ENCODE data around the gene MX2.

MX2 gene

GRCh38 chr21:41326414-41327080 lies 35.3 kb upstream of the MX2 start:
- Histone ChIP-seq H2AFZ (ENCODE audit: low read length) (no peak overlapping the region), H4K20me1 (ENCODE audit: insufficient read depth, low read length) (no peaks in the 10 kb centered on the region), H3F3A (ENCODE audit: insufficient read depth, low read length) (no peaks in the 10 kb centered on the region; the same call in 1 of the 2 replicates), H3K9me2 (replicated peaks; ENCODE audit: insufficient read depth, low read length) (no peaks in the 10 kb centered on the region), H3K36me3 (replicated peaks; ENCODE audit: insufficient read depth, low read length) (no peaks in the 10 kb centered on the region), H3K27ac (ENCODE audit: low read length) (no peak overlapping the region), H3K9ac (ENCODE audit: low read length) (no peak overlapping the region), H3K9me3 (replicated peaks; ENCODE audit: insufficient read depth, low read length) (no peaks in the 10 kb centered on the region), H3K4me2 (ENCODE audit: low read depth, low read length) (no peak overlapping the region), H3K4me1 (ENCODE audit: low read length) (peaks cover 9% of the 10 kb centered on the region), H3K4me3 (ENCODE audit: low read length) (no peak overlapping the region), H3K79me2 (ENCODE audit: low read length) (no peaks in the 10 kb centered on the region), H3K27me3 (replicated peaks; ENCODE audit: insufficient read depth, low read length) (no peaks in the 10 kb centered on the region)
- DNase-seq: no peak
- no peak for TF ChIP-seq EZH2phosphoT487 (IDR thresholded peaks at IDR 0.05; ENCODE audit: low read length)
- TF ChIP-seq EZH2 (optimal IDR thresholded peaks at IDR 0.05; ENCODE audit: low read depth, low read length): no peak
- TF ChIP-seq CTCF (IDR thresholded peaks at IDR 0.05; ENCODE audit: low read length): no peak

- Histone ChIP-seq H3K36me3 (replicated peaks; ENCODE audit: insufficient read depth, low read length) (no peaks in the 10 kb centered on the region), H4K20me1 (ENCODE audit: insufficient read depth, low read length) (no peaks in the 10 kb centered on the region), H3F3A (ENCODE audit: insufficient read depth, low read length) (no peaks in the 10 kb centered on the region), H3K27ac (ENCODE audit: low read length) (no peak overlapping the region), H3K4me2 (ENCODE audit: low read depth, low read length) (no peak overlapping the region), H3K27me3 (replicated peaks; ENCODE audit: insufficient read depth, low read length) (no peaks in the 10 kb centered on the region), H3K79me2 (ENCODE audit: low read length) (no peaks in the 10 kb centered on the region), H3K9me2 (replicated peaks; ENCODE audit: insufficient read depth, low read length) (no peaks in the 10 kb centered on the region), H3K9me3 (replicated peaks; ENCODE audit: insufficient read depth, low read length) (no peaks in the 10 kb centered on the region), H3K4me3 (ENCODE audit: low read length) (no peak overlapping the region), H3K9ac (ENCODE audit: low read length) (no peak overlapping the region), H2AFZ (ENCODE audit: low read length) (no peak overlapping the region), H3K4me1 (ENCODE audit: low read length) (no peaks in the 10 kb centered on the region)
- no peak for TF ChIP-seq EZH2 (optimal IDR thresholded peaks at IDR 0.05; ENCODE audit: low read depth, low read length)
- TF ChIP-seq EZH2phosphoT487 (IDR thresholded peaks at IDR 0.05; ENCODE audit: low read length): no peak
- TF ChIP-seq CTCF (IDR thresholded peaks at IDR 0.05; ENCODE audit: low read length): no peak
- no peak for DNase-seq
Measured at GRCh38 chr21:41327753-41328152, 34.1 kb upstream of the MX2 start.

GRCh38 chr21:41328660-41329607 lies 32.9 kb upstream of the MX2 start:
- DNase-seq: no peak
- H3K9me2 ChIP-seq (replicated peaks; ENCODE audit: insufficient read depth, low read length): no peaks in the 10 kb centered on the region
- H3F3A ChIP-seq (ENCODE audit: insufficient read depth, low read length): no peaks in the 10 kb centered on the region
- no peaks in the 10 kb centered on the region for H3K4me1 ChIP-seq (ENCODE audit: low read length)
- H3K4me3 ChIP-seq (ENCODE audit: low read length): no peak overlapping the region
- no peaks in the 10 kb centered on the region for H3K27me3 ChIP-seq (replicated peaks; ENCODE audit: insufficient read depth, low read length)
- H3K9ac ChIP-seq (ENCODE audit: low read length): no peak overlapping the region
- H2AFZ ChIP-seq (ENCODE audit: low read length): no peak overlapping the region
- no peak for TF ChIP-seq EZH2phosphoT487 (IDR thresholded peaks at IDR 0.05; ENCODE audit: low read length)
- no peak for TF ChIP-seq CTCF (IDR thresholded peaks at IDR 0.05; ENCODE audit: low read length)
- H4K20me1 ChIP-seq (ENCODE audit: insufficient read depth, low read length): no peaks in the 10 kb centered on the region
- H3K9me3 ChIP-seq (replicated peaks; ENCODE audit: insufficient read depth, low read length): no peaks in the 10 kb centered on the region
- no peak overlapping the region for H3K4me2 ChIP-seq (ENCODE audit: low read depth, low read length)
- no peak overlapping the region for H3K27ac ChIP-seq (ENCODE audit: low read length)
- H3K36me3 ChIP-seq (replicated peaks; ENCODE audit: insufficient read depth, low read length): no peaks in the 10 kb centered on the region
- no peaks in the 10 kb centered on the region for H3K79me2 ChIP-seq (ENCODE audit: low read length)

Measured in MM.1S (cell line).